Dermis blood vessel endothelial cell (primary cell): Measurements from ENCODE around the gene CHKA. TPM values are rescaled to one million over a fixed set of nuclear protein-coding genes. Genes with fewer than 3 reads are reported as not detected.

Experiments
- DNase-seq: peaks from one replicate; pipeline ENCODE4 v3.0.0; 2010
- total RNA-seq: library from RNA; depleted of rRNA; stranded (reverse); fragments of >200 nt; gene quantifications from 2 replicates; pipeline ENCODE4 v1.2.3, GENCODE V29; 2014

Gene CHKA
- total RNA-seq, 1 donor from 2014 or later = 32.8 TPM

DNA sequence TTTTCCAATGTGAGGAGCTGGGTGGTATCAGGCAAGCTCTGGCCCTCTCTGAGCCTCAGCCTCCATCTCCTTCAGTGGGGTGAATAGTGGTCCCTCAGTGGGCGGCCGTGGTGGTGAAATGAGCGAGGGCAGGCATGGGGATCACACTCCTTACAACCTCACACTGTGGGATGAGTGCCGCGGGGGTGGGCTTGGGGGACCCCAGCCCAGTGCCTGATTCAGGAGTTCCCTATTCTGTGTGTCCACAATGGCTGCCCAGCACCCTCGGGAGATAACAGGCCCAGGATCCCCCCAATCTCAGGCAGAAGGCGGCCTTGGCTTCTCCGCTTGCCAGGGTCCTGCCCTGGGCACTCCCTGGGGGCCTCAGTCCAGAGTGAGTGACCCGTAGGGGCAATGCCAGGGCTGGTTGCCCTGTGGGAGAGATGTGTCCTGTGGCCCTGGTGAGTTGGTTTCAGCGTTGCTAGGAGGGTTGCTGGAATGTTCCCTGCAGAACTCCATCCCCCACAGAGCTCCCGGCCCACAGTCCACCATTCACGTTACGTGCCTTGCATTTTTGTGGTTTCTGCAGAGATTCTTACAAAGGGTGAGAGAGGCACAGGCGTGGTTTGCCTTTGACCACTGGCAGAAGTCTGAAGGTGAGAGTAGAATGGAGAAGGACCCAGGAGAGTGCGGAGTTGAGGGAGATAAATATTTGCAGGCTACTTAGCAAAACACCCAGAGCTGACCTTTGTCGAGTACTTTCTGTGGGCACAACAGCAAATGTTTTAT lies 108.2 kb downstream of the CHKA start:
- no peak for DNase-seq

DNA sequence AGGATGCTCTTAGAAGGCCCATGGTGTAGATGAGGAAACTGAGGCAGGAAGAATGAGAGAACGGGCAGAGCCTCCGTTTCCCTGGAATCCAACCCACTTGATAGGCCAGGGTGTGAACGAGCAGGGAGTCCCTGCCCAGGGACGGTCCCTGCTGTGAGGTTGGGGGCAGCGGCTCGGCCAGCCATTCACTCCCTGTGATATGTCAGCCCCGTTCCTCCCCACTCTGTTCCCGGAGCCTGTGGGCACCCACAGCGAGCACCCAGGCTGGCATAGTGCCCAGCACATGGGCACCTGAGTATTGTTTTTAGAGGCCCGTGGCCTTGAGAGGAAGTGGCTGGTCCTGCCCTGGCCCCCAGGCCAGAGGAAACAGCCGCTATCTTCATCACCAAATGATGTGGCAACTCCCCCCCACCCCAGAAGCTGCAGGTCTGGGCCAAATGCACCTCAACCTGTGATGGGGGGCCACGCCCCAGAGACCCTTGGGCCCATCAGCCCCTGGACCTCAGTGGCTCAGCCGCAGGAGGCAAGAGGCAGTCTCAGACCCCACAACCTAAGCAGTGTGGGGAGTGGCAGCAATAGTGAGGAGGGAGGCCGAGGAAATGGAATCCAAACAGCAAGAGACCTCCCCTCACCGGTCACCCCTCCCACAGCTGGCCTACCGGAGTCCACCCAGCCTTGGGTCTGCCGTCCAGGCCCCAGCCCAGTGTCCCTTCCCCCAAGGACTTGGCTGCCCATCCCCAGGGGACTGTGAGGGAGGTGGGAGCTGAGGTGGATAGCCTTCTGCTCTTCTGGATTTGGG lies 108.9 kb downstream of the CHKA start:
- no peak for DNase-seq

DNA sequence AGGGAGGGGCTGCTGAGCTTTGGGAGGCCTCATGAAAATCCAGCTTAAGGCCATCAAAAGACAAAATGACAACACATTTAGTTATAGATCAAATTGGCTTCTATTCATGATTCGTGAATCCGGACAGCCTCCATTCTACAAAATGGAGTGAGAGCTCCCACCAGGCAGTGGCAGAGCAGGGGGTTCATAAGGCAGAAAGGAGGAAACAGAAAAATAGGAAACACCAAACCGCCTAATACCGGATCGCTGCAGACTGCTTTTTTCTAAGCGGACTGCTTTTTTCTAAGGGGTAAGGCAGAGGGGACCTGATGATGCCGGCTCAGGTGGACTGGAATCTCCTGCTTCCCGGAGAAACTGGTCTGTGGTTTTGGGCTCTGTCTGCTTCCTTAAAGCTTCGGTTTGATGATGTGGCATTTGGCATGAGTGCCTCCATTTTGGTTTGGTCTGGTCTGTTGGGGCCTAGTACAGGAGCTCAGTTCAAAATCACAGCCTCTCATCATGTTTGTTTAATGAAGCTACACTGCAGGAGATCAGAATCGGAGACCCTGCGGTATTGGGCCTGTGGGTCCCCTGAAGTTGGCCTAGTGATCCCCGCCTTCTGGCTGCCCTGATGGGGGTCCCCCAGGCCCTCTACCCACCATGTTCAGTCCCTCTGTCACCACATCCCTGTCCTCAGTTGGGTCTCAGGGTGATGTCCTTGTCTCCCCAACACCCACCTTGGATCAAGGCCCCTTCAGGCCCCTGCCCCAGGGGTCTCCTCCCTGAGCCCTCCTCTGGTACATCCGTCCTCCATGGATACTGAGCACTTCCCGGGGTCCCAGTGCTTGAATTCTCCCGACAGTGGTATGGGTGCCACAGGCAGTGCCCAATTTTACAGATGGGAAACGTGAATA lies 109.9 kb downstream of the CHKA start:
- no peak for DNase-seq

DNA sequence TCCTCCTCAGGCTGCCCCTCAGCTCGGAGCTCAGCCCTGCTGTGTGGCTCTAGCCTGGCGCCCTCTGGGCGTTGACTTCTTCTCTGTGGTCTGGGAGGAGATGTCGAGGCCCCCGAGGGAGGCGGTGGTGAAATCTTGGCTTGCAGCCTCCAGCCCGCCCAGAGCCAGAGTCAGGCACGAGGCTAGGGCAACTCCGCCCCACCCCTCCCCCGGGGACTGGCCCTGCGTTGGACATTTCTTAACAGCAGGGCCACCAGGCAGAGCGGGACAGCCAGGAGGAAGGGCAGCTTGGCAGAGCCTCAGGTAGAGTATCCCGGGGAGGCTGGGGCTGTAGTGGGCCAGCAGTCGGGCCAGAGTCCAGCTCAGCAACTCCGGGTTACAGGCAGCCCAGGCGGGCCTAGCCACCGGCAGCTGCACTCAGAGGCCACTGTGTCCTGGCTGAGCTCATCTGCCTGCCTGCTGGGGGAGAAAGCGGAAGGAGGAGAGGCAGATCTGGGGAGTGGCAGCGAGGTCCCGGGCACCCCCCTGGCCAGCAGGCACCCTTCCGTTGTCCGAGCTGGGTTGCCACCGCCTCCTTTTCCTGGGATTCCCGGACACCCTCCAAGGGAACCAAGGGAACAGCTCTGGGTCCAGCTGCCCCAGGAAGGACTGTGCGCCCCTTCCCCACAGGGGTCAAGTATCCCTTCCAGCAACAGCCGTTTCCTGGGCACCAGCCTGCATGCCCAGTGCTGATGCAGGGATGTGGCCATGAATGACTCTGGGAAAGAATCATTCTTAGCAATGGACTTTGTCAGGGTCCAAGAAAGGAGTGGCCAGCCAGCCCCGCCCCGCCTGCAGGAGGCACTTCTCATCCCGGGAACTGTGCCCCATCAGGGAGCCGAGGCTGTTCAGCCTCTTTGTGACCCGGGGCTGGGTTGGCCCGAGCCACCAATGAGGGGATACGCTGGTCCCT lies 110.8 kb downstream of the CHKA start, which contains the start of gene ALDH3B1:
Gene ALDH3B1, plus strand, starts transcription at position 238 of the 952 bp plus-strand sequence. CDS start 4,971 bp downstream, outside the sequence.
- DNase-seq = peak; percentile 14

DNA sequence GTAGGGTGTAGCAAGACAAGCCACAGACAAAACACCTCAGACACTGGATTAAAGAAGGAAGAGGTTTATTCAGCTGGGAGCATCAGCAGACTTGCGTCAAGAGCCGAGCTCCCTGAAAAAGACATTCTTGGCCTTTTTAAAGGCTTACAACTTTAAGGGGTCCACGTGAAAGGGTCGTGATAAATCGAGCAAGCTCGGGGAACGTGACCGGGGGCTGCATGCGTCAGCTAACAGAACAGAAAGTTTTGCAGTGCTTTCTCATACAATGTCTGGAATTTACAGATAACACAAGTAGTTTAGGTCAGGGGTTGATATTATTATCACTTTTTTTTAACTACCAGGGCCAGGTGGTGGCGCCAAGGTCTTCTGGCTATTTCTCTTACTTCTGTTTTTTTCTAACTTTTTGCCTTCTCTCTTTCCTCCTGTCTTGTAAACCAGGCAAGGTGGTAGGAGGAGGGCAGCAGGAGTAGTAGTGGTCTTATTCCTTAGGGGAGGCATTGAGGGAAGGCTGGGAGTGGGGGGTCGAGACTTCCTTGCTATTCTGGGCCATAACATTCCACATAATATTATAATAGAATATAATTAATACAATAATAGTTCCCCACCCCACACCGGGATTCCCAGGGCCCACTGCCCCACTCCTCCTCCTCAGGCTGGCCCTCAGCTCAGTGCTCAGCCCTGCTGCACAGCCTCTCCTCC lies 111.6 kb downstream of the CHKA start:
- peak; percentile 18 for DNase-seq

GRCh38 chr11:68008381-68009337 lies 112.5 kb downstream of the CHKA start:
- DNase-seq = no peak

DNA sequence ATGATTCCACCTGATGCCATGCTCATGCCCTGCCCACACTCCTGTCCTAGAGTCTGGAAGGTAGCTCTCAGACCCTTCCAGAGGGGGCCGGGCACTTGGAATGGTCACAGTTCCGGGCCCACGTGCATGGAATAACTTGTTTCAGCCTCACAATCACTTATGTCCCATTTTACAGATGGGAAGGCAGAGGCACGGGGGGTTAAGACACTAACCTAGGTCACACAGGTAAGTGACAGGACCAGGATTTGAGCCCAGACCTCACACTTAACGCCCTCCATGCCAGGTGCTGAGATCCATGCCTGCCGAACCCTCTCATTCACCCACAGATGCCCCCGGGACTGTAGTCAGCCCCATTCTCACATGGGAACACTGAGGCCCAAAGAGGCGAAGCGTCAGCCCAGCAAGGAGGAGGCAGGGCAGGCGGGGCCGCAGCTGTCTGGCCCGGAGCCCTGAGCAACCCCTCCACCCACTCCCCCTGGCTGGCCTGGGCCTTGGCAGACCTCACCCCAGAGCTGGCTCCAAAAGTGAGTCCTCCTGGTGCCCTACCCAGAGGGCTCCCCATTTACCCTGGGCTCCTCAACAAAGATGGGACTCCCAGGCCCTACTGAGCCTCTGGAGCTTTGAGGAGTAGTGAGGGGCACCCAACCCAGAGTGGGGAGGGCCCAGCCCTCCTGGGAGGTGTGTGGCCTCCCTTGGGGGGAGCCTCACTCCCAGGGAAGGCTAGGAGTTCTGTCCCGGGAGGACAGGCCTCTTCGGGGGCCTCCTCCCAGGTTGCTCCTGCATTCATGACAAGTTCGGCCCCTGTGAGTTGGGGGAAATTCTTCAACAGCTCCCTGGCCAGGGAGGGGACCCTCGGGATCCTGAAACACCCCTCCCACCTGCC lies 113.4 kb downstream of the CHKA start:
- no peak for DNase-seq

GRCh38 chr11:68006606-68007166 lies 114.5 kb downstream of the CHKA start:
- no peak for DNase-seq

DNA sequence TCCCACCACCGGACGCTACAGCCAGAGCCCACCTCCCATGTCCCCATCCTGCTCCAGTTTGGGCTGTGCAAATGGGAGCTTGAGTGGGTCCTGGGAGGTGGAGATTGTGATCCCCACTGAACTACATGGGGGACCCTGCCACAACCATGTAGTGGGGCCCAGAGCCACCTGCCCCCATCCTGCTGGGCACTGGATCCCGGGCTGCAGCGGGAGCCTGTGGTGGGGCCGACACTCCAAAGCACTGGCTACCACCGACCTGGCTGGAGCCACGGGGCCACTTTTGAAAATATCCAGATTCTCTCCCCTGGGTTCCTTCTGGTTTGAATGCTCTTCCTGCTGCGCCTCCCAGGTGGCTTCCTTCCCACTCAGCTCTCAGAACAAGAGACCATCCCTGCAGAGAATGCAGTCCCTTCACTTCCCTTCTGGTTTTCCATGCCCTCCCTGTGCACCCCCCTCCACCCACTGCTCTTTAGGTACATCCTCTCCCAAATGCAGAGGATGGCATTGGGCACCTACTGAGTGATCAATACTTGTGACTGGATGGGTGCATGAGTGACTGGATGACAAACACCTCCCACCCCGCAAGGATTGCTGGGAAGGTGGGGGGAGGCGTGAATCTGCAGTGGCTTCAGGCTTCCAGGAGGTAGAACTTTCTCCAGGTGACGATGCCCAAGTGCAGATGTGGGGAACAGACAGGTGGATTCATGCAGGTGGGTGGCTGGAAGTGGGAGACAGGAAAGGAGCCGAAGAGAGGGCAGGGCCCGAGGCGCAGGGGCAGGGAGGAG lies 116.4 kb downstream of the CHKA start:
- no peak for DNase-seq

DNA sequence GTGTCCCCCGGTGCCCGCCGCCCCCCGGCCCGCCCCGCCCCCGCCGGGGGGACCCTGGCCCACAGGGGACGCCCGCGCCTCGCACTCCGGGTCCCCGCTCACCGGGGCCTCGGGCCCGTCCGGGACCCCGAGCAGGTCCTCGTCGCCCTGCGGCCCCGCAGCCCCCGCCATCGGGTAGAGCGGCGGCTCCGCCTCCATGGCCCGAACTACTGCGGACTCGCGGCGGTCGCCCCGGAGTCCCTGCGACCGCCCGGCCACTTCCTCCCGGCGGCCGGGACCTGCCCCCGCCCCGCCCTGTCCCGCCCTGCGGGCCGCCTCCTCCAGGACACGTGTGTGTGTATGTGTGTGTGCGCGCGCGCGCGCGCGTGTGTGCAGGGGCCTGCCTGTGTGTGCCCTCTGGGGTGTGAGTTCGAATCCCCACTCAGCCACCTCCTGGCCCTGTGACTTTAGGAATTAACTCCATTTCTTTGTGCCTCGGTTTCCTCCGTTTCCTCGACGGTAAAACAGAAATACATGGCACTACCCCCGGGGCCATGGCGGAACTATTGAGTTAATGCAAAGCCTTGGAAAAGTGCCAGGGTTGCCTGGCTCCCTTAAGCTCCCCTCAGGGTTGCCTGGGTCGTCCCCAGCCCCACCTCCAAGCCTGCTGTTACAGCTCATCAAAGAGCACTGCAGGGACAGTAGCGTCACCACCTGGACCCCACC lies 117.2 kb downstream of the CHKA start, which contains the start of gene UNC93B1:
Gene UNC93B1, minus strand, starts transcription at position 252 of the 705 bp plus-strand sequence. Its CDS starts 54 bp downstream, at position 198.
- peak; percentile 79 for DNase-seq

GRCh38 chr11:68002938-68003845 lies 118.0 kb downstream of the CHKA start:
- no peak for DNase-seq
